ENCODE data around the gene CCDC12.

Gene CCDC12

DNA sequence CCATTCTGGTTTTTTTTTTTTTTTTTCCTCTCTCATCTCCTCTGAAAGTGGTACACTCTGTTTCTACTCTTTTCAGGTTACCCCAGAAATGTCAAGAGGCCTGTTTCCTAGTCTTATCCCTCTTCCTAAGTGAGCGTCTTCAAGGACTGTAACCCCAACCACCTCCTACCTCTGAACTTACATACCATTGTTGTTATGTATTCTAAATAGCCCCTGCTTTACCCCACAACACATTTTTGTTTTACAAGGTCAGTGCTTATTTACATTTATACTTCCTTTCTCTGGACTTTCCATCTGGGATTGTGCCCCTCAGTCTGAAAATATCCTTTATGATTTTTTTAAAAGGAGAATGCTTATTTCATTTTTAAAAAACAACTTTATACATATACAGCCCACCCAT lies 60.3 kb downstream of the CCDC12 start:
- H3K18ac ChIP-seq (ENCODE audit: low read depth in 1 of 2, low read length in 2 of 2), result no peak overlapping the region
- no peak overlapping the region for H3K4me3 ChIP-seq (ENCODE audit: insufficient read depth in 1 of 2, low read depth in 1 of 2, low read length in 2 of 2)
- no peak overlapping the region for H2BK120ac ChIP-seq (ENCODE audit: low read depth, low read length)
- no peak overlapping the region for H2AK5ac ChIP-seq (ENCODE audit: low read length, severe bottlenecking)
- H4K91ac ChIP-seq (ENCODE audit: low read length), result no peak overlapping the region
- peaks cover 5% of the 10 kb centered on the region for H3K4me1 ChIP-seq (ENCODE audit: control insufficient read depth, insufficient read depth, low read depth, low read length)
- H3K9me3 ChIP-seq (ENCODE audit: control insufficient read depth, low read length), result peaks cover 15% of the 10 kb centered on the region
- no peak overlapping the region for H3K4ac ChIP-seq (ENCODE audit: low read depth in 1 of 2, low read length in 2 of 2)
- H3K14ac ChIP-seq (ENCODE audit: low read length in 2 of 2), result no peak overlapping the region
- H3K27me3 ChIP-seq (ENCODE audit: control insufficient read depth in 1 of 2, insufficient read depth in 1 of 2, low read length in 2 of 2), result no peaks in the 10 kb centered on the region
- H4K8ac ChIP-seq (ENCODE audit: low read length), result no peak overlapping the region
- H2AFZ ChIP-seq (ENCODE audit: low read depth, low read length), result no peak overlapping the region
- WGBS, result 21% methylated on average over 1 of the region's 1 CpG
- DNase-seq, result peak; percentile 45
- peaks cover 13% of the 10 kb centered on the region for H3K79me1 ChIP-seq (replicated peaks; ENCODE audit: low read length, poor library complexity, severe bottlenecking)
- H3K9ac ChIP-seq (ENCODE audit: low read length), result no peak overlapping the region
- no peak overlapping the region for H3K4me2 ChIP-seq (ENCODE audit: low read length, poor library complexity, severe bottlenecking)
- H3K36me3 ChIP-seq (ENCODE audit: control insufficient read depth in 1 of 2, insufficient read depth in 2 of 2, low read depth in 1 of 2, low read length in 2 of 2), result peaks cover 25 to 60% of the 10 kb centered on the region in 2 experiments
- H2BK5ac ChIP-seq (ENCODE audit: low read depth, low read length, poor library complexity, severe bottlenecking), result no peak overlapping the region
- no peak overlapping the region for H3K23ac ChIP-seq (ENCODE audit: low read length in 2 of 2)
- no peak overlapping the region for H3K27ac ChIP-seq (ENCODE audit: low read length, poor library complexity, severe bottlenecking)
- H2BK12ac ChIP-seq (ENCODE audit: low read length in 2 of 2), result no peak overlapping the region
- no peak overlapping the region for H2BK15ac ChIP-seq (ENCODE audit: low read depth, poor library complexity, severe bottlenecking)

DNA sequence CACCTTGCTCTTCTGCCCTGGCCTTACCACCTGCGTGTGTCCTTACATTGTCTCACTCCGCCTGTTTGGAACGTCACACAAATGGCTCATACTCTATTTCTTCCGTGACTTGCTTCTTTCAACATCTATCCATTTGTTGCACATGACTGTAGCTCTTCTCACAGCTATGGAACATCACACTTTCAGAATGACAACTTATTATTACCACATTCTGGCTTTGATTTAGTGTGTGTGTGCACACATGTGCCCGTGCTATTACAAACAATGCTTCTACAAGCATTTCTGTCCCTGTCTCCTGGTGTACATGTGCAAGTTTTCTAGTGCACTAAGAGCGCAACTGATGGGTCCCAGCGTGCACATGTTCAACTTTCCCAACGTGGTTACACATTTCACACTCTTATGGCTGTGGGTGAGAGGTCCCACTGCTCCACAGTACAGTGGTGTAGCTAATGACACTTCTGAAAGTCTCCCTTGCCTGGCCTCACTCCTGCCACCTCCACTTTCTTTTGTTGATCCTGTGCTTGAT lies 61.2 kb downstream of the CCDC12 start:
- Histone ChIP-seq H3K9me3 (ENCODE audit: control insufficient read depth, low read length) (peaks cover 15% of the 10 kb centered on the region), H3K9ac (ENCODE audit: low read length) (no peak overlapping the region), H3K4me3 (ENCODE audit: insufficient read depth in 1 of 2, low read depth in 1 of 2, low read length in 2 of 2) (no peak overlapping the region), H3K27me3 (ENCODE audit: control insufficient read depth in 1 of 2, insufficient read depth in 1 of 2, low read length in 2 of 2) (no peaks in the 10 kb centered on the region), H3K23ac (ENCODE audit: low read length in 2 of 2) (no peak overlapping the region), H3K79me1 (replicated peaks; ENCODE audit: low read length, poor library complexity, severe bottlenecking) (peaks cover 5% of the 10 kb centered on the region), H2BK5ac (ENCODE audit: low read depth, low read length, poor library complexity, severe bottlenecking) (no peak overlapping the region), H3K27ac (ENCODE audit: low read length, poor library complexity, severe bottlenecking) (no peak overlapping the region), H2AFZ (ENCODE audit: low read depth, low read length) (no peak overlapping the region), H3K36me3 (ENCODE audit: control insufficient read depth in 1 of 2, insufficient read depth in 2 of 2, low read depth in 1 of 2, low read length in 2 of 2) (peaks cover 16 to 51% of the 10 kb centered on the region in 2 experiments), H3K4me1 (ENCODE audit: control insufficient read depth, insufficient read depth, low read depth, low read length) (peaks cover 5% of the 10 kb centered on the region), H3K4me2 (ENCODE audit: low read length, poor library complexity, severe bottlenecking) (no peak overlapping the region), H3K14ac (ENCODE audit: low read length in 2 of 2) (no peak overlapping the region), H2BK12ac (ENCODE audit: low read length in 2 of 2) (no peak overlapping the region), H3K18ac (ENCODE audit: low read depth in 1 of 2, low read length in 2 of 2) (no peak overlapping the region), H2BK15ac (ENCODE audit: low read depth, poor library complexity, severe bottlenecking) (no peak overlapping the region), H4K8ac (ENCODE audit: low read length) (peak overlapping the region; percentile 39), H2BK120ac (ENCODE audit: low read depth, low read length) (no peak overlapping the region), H2AK5ac (ENCODE audit: low read length, severe bottlenecking) (no peak overlapping the region), H4K91ac (ENCODE audit: low read length) (no peak overlapping the region), H3K4ac (ENCODE audit: low read depth in 1 of 2, low read length in 2 of 2) (no peak overlapping the region)
- DNase-seq, result no peak
- 98% methylated on average over 8 of the region's 8 CpGs for WGBS

DNA sequence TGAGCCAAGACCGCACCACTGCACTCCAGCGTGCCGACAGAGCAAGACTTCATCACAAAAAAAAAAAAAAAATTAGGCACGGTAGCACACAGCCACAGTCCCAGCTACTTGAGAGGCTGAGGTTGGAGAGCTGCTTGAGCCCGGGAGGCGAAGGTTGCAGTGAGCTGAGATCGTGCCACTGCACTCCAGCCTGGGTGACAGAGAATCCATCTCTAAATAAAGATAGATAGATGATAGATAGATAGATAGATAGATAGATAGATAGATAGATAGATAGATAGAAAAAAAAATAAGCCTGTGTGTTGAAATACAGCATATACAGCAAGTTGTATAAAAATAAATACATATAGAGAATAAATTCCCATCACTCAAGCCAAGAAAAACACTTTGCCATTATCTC lies 61.7 kb downstream of the CCDC12 start:
- Histone ChIP-seq H2BK15ac (ENCODE audit: low read depth, poor library complexity, severe bottlenecking) (no peak overlapping the region), H3K23ac (ENCODE audit: low read length in 2 of 2) (no peak overlapping the region), H3K27ac (ENCODE audit: low read length, poor library complexity, severe bottlenecking) (no peak overlapping the region), H3K36me3 (ENCODE audit: control insufficient read depth in 1 of 2, insufficient read depth in 2 of 2, low read depth in 1 of 2, low read length in 2 of 2) (peaks cover 14 to 46% of the 10 kb centered on the region in 2 experiments), H4K8ac (ENCODE audit: low read length) (no peak overlapping the region), H3K9me3 (ENCODE audit: control insufficient read depth, low read length) (peaks cover 15% of the 10 kb centered on the region), H3K4me1 (ENCODE audit: control insufficient read depth, insufficient read depth, low read depth, low read length) (peaks cover 8% of the 10 kb centered on the region), H3K27me3 (ENCODE audit: control insufficient read depth in 1 of 2, insufficient read depth in 1 of 2, low read length in 2 of 2) (no peaks in the 10 kb centered on the region), H3K18ac (ENCODE audit: low read depth in 1 of 2, low read length in 2 of 2) (no peak overlapping the region), H3K4me2 (ENCODE audit: low read length, poor library complexity, severe bottlenecking) (no peak overlapping the region), H2BK5ac (ENCODE audit: low read depth, low read length, poor library complexity, severe bottlenecking) (no peak overlapping the region), H3K9ac (ENCODE audit: low read length) (no peak overlapping the region), H2BK120ac (ENCODE audit: low read depth, low read length) (no peak overlapping the region), H2AK5ac (ENCODE audit: low read length, severe bottlenecking) (no peak overlapping the region), H3K4ac (ENCODE audit: low read depth in 1 of 2, low read length in 2 of 2) (no peak overlapping the region), H4K91ac (ENCODE audit: low read length) (no peak overlapping the region), H2BK12ac (ENCODE audit: low read length in 2 of 2) (no peak overlapping the region), H3K79me1 (replicated peaks; ENCODE audit: low read length, poor library complexity, severe bottlenecking) (peaks cover 4% of the 10 kb centered on the region), H2AFZ (ENCODE audit: low read depth, low read length) (no peak overlapping the region), H3K14ac (ENCODE audit: low read length in 2 of 2) (no peak overlapping the region), H3K4me3 (ENCODE audit: insufficient read depth in 1 of 2, low read depth in 1 of 2, low read length in 2 of 2) (no peak overlapping the region)
- WGBS, result 95% methylated on average over 6 of the region's 7 CpGs
- no peak for DNase-seq

DNA sequence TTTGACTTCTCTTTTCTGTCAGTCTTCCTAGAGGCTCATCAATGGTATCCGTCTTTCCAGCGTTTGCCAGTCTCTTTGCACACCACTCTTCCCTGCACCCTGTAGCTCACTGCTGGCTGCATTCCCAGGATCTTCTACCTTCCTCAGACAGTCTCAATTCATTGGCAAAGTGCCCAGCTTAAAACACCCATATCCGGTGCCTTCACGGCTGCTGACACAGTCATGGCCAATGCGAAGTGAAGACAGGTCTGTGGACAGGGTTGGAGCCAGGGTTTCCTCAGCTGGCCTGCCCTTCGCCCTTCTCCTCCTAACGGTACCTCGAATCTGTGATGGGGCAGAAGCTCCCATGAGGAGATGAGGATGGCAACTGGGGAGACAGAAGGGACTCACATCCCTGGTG lies 62.9 kb downstream of the CCDC12 start:
- Histone ChIP-seq H3K14ac (ENCODE audit: low read length in 2 of 2) (no peak overlapping the region), H2AFZ (ENCODE audit: low read depth, low read length) (no peak overlapping the region), H3K4me3 (ENCODE audit: insufficient read depth in 1 of 2, low read depth in 1 of 2, low read length in 2 of 2) (no peak overlapping the region), H3K79me1 (replicated peaks; ENCODE audit: low read length, poor library complexity, severe bottlenecking) (peaks cover 1% of the 10 kb centered on the region), H4K91ac (ENCODE audit: low read length) (peak overlapping the region; percentile 34), H2AK5ac (ENCODE audit: low read length, severe bottlenecking) (no peak overlapping the region), H2BK120ac (ENCODE audit: low read depth, low read length) (no peak overlapping the region), H3K4me1 (ENCODE audit: control insufficient read depth, insufficient read depth, low read depth, low read length) (peaks cover 14% of the 10 kb centered on the region), H2BK5ac (ENCODE audit: low read depth, low read length, poor library complexity, severe bottlenecking) (no peak overlapping the region), H4K8ac (ENCODE audit: low read length) (no peak overlapping the region), H3K23ac (ENCODE audit: low read length in 2 of 2) (no peak overlapping the region), H2BK12ac (ENCODE audit: low read length in 2 of 2) (no peak overlapping the region), H3K4me2 (ENCODE audit: low read length, poor library complexity, severe bottlenecking) (no peak overlapping the region), H3K9ac (ENCODE audit: low read length) (no peak overlapping the region), H3K9me3 (ENCODE audit: control insufficient read depth, low read length) (peaks cover 15% of the 10 kb centered on the region), H3K27ac (ENCODE audit: low read length, poor library complexity, severe bottlenecking) (no peak overlapping the region), H2BK15ac (ENCODE audit: low read depth, poor library complexity, severe bottlenecking) (no peak overlapping the region), H3K18ac (ENCODE audit: low read depth in 1 of 2, low read length in 2 of 2) (no peak overlapping the region), H3K36me3 (ENCODE audit: control insufficient read depth in 1 of 2, insufficient read depth in 2 of 2, low read depth in 1 of 2, low read length in 2 of 2) (peaks cover 8 to 34% of the 10 kb centered on the region in 2 experiments), H3K4ac (ENCODE audit: low read depth in 1 of 2, low read length in 2 of 2) (peak overlapping the region in 1 of 2 experiments; percentile 16), H3K27me3 (ENCODE audit: control insufficient read depth in 1 of 2, insufficient read depth in 1 of 2, low read length in 2 of 2) (no peaks in the 10 kb centered on the region)
- WGBS, result 81% methylated on average over 8 of the region's 8 CpGs
- DNase-seq, result no peak
